Upper lobe of right lung (tissue), 1 donor: Measurements from ENCODE around the gene NRXN3. TPM values are rescaled to one million over a fixed set of nuclear protein-coding genes. Genes with fewer than 3 reads are reported as not detected.

Experiments used
- ATAC-seq: fragments of 200-7000 bp; cut with Tn5 transposase; one replicate; pipeline ENCODE4 v1.9.1; 2020; ENCODE audit warnings: mild to moderate bottlenecking, moderate library complexity
- DNase-seq: peaks from one replicate; pipeline ENCODE4 v3.0.0-alpha.2; 2020
- H3K27ac ChIP-seq: fragments of 200-600 bp; one replicate; pipeline ENCODE4 v1.8.0; 2022
- H3K27me3 ChIP-seq: fragments of 200-600 bp; one replicate; pipeline ENCODE4 v1.8.0; 2022; ENCODE audit warnings: mild to moderate bottlenecking
- H3K36me3 ChIP-seq: fragments of 200-600 bp; one replicate; pipeline ENCODE4 v1.8.0; 2022
- H3K4me1 ChIP-seq: fragments of 200-600 bp; one replicate; pipeline ENCODE4 v1.8.0; 2022
- H3K4me3 ChIP-seq: fragments of 200-600 bp; one replicate; pipeline ENCODE4 v1.8.0; 2022; ENCODE audit warnings: mild to moderate bottlenecking
- H3K9me3 ChIP-seq: fragments of 200-600 bp; one replicate; pipeline ENCODE4 v1.8.0; 2022
- CTCF ChIP-seq: fragments of 200-600 bp; IDR thresholded peaks from one replicate; pipeline ENCODE4 v1.8.0; 2022; ENCODE audit warnings: antibody characterized with exemption
- intact Hi-C: fragments of 100-400 bp; cut with DNase I; formaldehyde crosslinking; loops from one replicate; pipeline ENCODE4 v1.11.0; 2022
- total RNA-seq: library from RNA; stranded (reverse); fragmentation: NEBNext Ultra II Directional; extraction: Animal tissue kit (Norgen Biotek cat#: 25700); gene quantifications from one replicate; pipeline ENCODE4 v1.2.1, GENCODE V29; 2021
- donor health status: DM: no; HTN: yes; CAD: no; lungs with severe emphysema.

Gene NRXN3
- total RNA-seq, 1 donor from 2014 or later: 10.0 TPM

GRCh38 chr14:79467835-79468234 lies 1297.7 kb downstream of the NRXN3 start:
- H3K9me3 ChIP-seq: no peaks in the 10 kb centered on the region
- H3K4me1 ChIP-seq: no peaks in the 10 kb centered on the region
- no peak overlapping the region for H3K27ac ChIP-seq
- no peaks in the 10 kb centered on the region for H3K27me3 ChIP-seq
- no peak overlapping the region for H3K4me3 ChIP-seq
- no peaks in the 10 kb centered on the region for H3K36me3 ChIP-seq
- intact Hi-C loops: no loop called here
- TF ChIP-seq CTCF: no peak
- ATAC-seq: peak; percentile 46
- no peak for DNase-seq

GRCh38 chr14:79468486-79468885 lies 1298.3 kb downstream of the NRXN3 start:
- ATAC-seq: no peak
- no peak overlapping the region for H3K4me3 ChIP-seq
- H3K36me3 ChIP-seq: no peaks in the 10 kb centered on the region
- H3K4me1 ChIP-seq: no peaks in the 10 kb centered on the region
- H3K27me3 ChIP-seq: no peaks in the 10 kb centered on the region
- H3K9me3 ChIP-seq: no peaks in the 10 kb centered on the region
- DNase-seq: no peak
- intact Hi-C loops: no loop called here
- TF ChIP-seq CTCF: no peak
- no peak overlapping the region for H3K27ac ChIP-seq

- Histone ChIP-seq H3K36me3 (no peaks in the 10 kb centered on the region), H3K9me3 (no peaks in the 10 kb centered on the region), H3K27me3 (no peaks in the 10 kb centered on the region), H3K27ac (no peak overlapping the region), H3K4me3 (no peak overlapping the region), H3K4me1 (no peaks in the 10 kb centered on the region)
- no peak for TF ChIP-seq CTCF
- no peak for DNase-seq
- ATAC-seq: no peak
- intact Hi-C loops: no loop called here
Measured at GRCh38 chr14:79473651-79474050, 1303.5 kb downstream of the NRXN3 start.

GRCh38 chr14:79475887-79476532 lies 1305.8 kb downstream of the NRXN3 start:
- TF ChIP-seq CTCF: no peak
- DNase-seq (no peak), ATAC-seq (no peak)
- Histone ChIP-seq H3K4me1 (no peaks in the 10 kb centered on the region), H3K4me3 (no peak overlapping the region), H3K27ac (no peak overlapping the region), H3K27me3 (no peaks in the 10 kb centered on the region), H3K36me3 (no peaks in the 10 kb centered on the region), H3K9me3 (no peaks in the 10 kb centered on the region)
- intact Hi-C loops: no loop called here

- H3K4me3 ChIP-seq: no peak overlapping the region
- no peak for ATAC-seq
- intact Hi-C loops: no loop called here
- H3K27ac ChIP-seq: no peak overlapping the region
- H3K36me3 ChIP-seq: no peaks in the 10 kb centered on the region
- TF ChIP-seq CTCF: no peak
- no peaks in the 10 kb centered on the region for H3K4me1 ChIP-seq
- no peaks in the 10 kb centered on the region for H3K9me3 ChIP-seq
- no peak for DNase-seq
- no peaks in the 10 kb centered on the region for H3K27me3 ChIP-seq
Measured at GRCh38 chr14:79476552-79476951, 1306.4 kb downstream of the NRXN3 start.

GRCh38 chr14:79480212-79480611 lies 1310.0 kb downstream of the NRXN3 start:
- Histone ChIP-seq H3K27me3 (no peaks in the 10 kb centered on the region), H3K36me3 (no peaks in the 10 kb centered on the region), H3K9me3 (no peaks in the 10 kb centered on the region), H3K4me3 (no peak overlapping the region), H3K4me1 (no peaks in the 10 kb centered on the region), H3K27ac (no peak overlapping the region)
- no peak for TF ChIP-seq CTCF
- DNase-seq (no peak), ATAC-seq (no peak)
- intact Hi-C loops: no loop called here
